NCI-H1105 (cell line): ENCODE data around the gene SMIM24.

ENCODE experiments used
- DNase-seq: peaks from one replicate; lab custom pipeline; 2025; lab: John Stamatoyannopoulos, UW

The SMIM24 gene

GRCh38 chr19:3474010-3474409, 6.3 kb downstream of the SMIM24 start:
- DNase-seq, result no peak

- no peak for DNase-seq
These were observed 8.2 kb downstream of the SMIM24 start for GRCh38 chr19:3471954-3472655.

- DNase-seq, result no peak
These were observed 9.7 kb downstream of the SMIM24 start for GRCh38 chr19:3470500-3471128.

- no peak for DNase-seq
These were observed 10.5 kb downstream of the SMIM24 start for GRCh38 chr19:3469638-3470499.

- DNase-seq, result no peak
These were observed 12.1 kb downstream of the SMIM24 start for GRCh38 chr19:3468211-3468610.

DNA sequence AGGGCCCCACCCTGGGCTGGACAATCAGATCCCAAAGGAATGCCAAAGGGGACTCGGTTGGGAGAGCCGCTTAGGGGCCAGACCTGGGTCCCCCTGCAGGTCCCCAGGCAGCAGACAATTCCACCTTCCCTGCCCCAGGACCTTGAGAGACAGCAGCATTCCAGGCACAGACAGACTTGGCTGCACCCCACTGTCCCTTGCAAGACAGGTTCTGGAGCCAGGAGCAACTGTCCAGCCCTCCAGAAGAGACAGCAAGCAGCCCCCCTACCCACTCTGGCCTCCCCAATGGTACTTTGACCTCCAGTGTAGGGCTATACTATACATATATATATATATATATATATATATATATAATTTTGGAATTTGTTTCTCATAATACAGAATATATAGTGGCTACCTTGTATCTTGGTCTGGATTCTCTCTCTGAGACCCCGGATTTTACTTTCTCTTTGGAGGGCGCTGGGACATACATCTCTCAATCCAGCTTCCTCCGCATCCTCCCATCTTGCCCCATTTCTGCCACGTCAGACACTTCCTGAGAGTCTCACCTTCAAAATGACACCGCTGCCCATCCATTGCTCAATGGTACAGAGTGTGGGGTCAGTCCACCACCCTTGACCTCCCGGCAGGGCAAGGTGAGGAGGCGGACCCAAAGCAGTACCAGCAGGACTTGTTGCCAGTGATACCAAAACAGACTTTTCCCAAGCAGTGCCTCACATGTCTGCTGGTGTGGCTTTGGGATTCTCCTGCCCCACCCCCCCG, 12.7 kb downstream of the SMIM24 start:
- DNase-seq, result no peak

GRCh38 chr19:3466635-3467034, 13.7 kb downstream of the SMIM24 start:
- no peak for DNase-seq

GRCh38 chr19:3465552-3465951, 14.8 kb downstream of the SMIM24 start:
- DNase-seq, result no peak

DNA sequence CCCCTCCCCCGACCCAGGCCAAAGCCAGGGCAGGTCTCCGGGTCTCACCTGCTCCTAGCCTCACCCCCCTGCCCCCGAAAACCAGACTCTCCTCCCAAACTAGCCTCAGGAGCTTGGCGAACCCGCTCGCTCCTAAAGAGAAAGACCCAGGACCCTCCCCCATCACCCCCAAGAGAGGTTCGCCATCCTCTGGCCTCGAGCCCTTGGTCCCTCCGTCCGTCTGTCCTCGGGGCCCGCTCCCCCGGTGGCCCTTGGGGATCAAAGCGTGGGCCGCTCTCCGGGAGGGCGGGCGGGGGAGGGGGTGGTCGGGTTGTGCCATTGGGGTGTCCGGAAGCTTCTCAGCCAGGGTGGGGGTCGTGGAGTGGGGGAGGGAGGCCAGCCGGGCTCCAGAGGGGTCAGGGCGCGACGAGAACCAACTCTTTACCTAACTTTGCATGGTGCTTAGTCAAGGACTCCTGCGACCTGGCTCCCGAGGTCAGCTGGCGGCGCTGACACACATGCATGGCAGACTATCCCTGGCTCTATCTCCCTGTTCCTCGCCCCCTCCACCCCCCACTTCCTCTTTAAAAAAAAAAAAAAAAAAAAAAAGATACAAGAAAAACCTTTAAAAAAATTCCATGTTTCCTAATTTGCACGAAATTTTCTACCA, 15.6 kb downstream of the SMIM24 start:
- no peak for DNase-seq

- DNase-seq, result no peak
These were observed 16.4 kb downstream of the SMIM24 start for GRCh38 chr19:3463714-3464586.

- DNase-seq, result no peak
These were observed 17.2 kb downstream of the SMIM24 start for GRCh38 chr19:3462991-3463713.

DNA sequence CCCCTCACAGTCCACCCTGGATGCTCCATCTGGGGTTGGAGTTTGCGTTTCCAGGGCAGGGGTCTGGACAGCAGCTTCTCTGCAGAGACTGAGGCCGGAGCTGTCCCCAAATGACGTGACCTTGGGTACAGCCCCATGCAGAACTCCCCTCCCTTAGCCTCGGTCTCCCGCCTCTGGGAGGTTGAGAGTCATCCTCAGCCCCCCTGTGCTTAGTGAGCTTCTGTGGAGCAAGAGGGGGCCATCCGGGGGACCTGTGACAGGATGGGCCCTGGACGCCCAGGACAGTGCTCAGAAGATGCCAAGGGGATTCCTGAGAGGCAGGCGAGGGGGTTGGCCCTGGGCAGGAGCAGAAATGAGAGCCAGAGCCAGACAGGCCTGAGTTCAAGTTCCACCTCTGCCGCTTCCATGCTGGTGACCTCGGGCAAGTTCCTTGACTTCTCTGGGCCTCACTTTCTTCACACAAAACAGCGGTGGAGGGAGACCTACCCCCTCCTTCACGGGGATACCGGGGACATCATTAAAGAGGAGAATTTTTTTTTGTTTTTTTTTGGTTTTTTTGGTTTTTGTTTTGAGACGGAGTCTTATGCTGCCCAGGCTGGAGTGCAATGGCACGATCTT, 20.3 kb downstream of the SMIM24 start:
- no peak for DNase-seq

DNA sequence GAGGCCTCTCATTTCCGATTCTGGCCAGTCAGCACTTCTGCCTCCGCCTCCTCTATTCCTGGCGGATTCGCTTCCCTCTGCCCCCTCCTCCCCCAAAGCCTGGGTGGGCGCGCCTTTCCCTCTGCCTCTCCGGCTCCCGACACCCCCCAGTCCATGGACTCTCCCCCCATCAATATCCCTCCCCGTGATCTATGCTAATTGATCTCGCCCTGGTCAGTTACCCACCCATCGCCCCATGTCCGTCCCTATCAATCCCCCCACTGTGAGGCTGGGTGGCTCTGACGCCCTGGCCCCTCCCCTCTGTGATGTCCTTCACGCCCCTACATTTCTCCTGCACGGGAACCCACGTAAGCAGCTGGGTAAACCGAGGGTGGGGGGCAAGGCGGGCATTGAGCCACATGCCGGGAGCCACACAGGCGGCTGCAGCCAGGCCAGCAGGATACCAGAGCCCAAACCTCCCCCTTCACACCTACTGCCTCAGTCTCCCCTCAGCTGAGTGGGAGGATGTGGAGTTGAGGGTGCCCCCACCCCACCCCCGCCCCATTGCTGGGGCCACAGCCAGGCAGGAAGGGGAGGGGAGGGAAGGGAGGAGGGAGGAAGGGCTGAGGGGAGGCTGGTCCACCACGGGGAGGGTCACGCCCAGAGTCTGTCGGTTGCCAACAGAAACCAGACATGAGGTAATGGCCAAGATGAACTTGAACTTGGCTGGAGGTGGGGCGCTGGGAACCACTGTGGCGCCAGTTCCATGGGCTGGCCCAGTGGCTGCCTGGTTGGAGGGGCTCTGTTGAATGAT, 21.0 kb downstream of the SMIM24 start:
- no peak for DNase-seq

DNA sequence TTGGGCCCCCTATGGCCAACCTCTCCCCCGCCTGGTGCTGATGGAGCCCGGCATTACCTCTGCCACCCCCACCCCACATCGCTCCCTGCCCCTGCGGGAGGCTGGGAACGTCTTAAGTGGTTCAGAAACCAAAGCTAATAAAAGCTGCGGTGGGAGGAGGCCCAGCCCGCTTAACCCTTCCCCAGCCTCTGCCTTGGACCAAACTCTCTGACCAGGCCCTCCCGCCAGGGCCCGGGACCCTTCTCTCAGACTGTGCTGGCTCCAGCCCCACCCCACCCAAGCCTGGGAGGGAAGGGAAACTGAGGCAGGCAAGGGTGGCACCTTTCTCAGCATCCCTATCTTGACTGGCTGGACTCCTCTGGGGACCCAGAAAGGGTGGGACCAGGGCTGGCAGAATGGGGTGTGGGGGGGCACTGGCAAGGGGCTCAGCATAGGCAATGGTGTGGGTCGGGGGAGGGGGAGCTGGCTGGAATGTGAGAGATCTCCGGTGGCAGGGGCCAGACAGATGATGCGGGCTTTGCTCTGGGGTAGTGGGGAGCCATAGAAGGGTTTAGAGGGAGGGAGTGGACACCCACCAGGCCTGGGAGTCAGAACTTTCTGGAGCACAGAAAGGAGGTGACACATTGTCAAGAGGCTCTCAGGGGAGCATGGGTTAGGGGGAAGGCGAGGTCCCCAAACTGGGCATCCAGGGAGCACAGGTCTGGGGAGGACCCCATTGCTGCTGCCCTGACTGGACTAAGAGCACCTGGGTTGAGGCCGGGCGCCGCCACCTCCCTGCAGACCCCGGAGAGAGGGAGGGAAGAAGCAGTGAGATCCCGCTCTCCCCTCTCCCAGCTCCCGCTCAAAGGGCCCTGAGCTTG, 21.9 kb downstream of the SMIM24 start:
- no peak for DNase-seq

GRCh38 chr19:3457528-3458228, 22.6 kb downstream of the SMIM24 start:
- no peak for DNase-seq

GRCh38 chr19:3456925-3457527, 23.3 kb downstream of the SMIM24 start:
- no peak for DNase-seq
